ENCODE measurements around the gene SCO2.

SCO2 gene

DNA sequence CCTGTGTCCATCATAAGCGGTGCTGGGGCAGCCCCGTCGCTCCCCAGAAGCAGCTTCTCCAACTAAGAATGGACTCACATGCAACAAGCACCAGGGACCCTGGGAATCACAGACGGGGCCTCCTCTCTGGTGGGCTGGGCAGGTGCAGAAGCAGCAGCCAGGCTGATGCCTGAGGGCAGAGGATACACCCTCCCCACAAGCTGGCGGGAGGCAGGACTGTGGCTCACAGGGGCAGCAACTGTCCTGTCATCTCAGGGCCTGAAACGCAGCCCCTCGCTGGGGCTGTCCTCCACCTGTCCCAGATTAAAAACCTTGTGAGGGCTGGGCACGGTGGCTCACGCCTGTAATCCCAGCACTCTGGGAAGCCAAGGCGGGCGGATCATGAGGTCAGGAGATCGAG lies 47.5 kb downstream of the SCO2 start:
- H3K4me3 ChIP-seq (ENCODE audit: control insufficient read depth in 1 of 7, extremely low read depth in 1 of 7, insufficient read depth in 4 of 7, low read depth in 2 of 7, low read length in 6 of 7) = no peak overlapping the region
- WGBS (ENCODE audit: insufficient coverage) = 96% methylated on average over 10 of the region's 12 CpGs
- no peaks in the 10 kb centered on the region for H3K36me3 ChIP-seq (ENCODE audit: control insufficient read depth in 4 of 4, insufficient read depth in 4 of 4, low read length in 3 of 4)
- DNase-seq = no peak
- ChIA-PET POLR2A (no interaction called here), CTCF (interaction anchor here (1.0 kb wide), 1 partner anchor 22 kb away, joined by 3 read pairs; no protein-coding TSS in a partner anchor)
- H3K9me3 ChIP-seq (ENCODE audit: control extremely low read depth in 1 of 5, control insufficient read depth in 4 of 5, insufficient read depth in 2 of 5, low read depth in 1 of 5, low read length in 4 of 5) = no peaks in the 10 kb centered on the region
- no peak overlapping the region for H3K27ac ChIP-seq (ENCODE audit: insufficient read depth in 1 of 2, low read depth in 1 of 2, low read length in 2 of 2, poor library complexity in 1 of 2, severe bottlenecking in 2 of 2)
- peaks cover 0 to 36% (median 32%) of the 10 kb centered on the region in 4 experiments for H3K4me1 ChIP-seq (ENCODE audit: control extremely low read depth in 1 of 4, control insufficient read depth in 4 of 4, insufficient read depth in 4 of 4, low read length in 3 of 4)
- peaks cover 0 to 45% (median 18%) of the 10 kb centered on the region in 5 experiments for H3K27me3 ChIP-seq (replicated peaks in 2 of 5; ENCODE audit: control insufficient read depth in 4 of 5, insufficient read depth in 5 of 5, low read length in 4 of 5)

DNA sequence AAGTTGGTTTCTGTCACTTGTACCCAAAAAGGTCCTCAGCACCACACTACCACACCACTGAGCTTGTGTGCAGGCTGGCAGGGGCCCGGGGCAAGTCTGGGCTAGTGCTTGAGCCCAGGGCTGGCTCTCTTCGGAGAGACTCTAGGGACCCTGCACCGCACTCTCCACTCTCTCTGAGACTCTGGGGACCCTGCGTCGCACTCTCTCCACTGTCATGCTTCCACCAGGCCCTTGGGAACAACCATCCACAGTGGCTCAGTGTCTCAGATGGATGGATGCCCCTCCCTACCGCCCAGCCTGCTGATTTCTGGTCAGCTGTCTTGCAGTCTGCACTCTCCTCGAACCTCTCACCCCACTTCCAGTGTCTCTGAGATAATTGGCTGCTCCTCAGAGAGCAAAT lies 48.5 kb downstream of the SCO2 start:
- 97% methylated on average over 5 of the region's 7 CpGs for WGBS (ENCODE audit: insufficient coverage)
- peaks cover 4 to 39% (median 38%) of the 10 kb centered on the region in 4 experiments for H3K4me1 ChIP-seq (ENCODE audit: control extremely low read depth in 1 of 4, control insufficient read depth in 4 of 4, insufficient read depth in 4 of 4, low read length in 3 of 4)
- peaks cover 0 to 34% (median 10%) of the 10 kb centered on the region in 5 experiments for H3K27me3 ChIP-seq (replicated peaks in 2 of 5; ENCODE audit: control insufficient read depth in 4 of 5, insufficient read depth in 5 of 5, low read length in 4 of 5)
- no peak for DNase-seq
- no peak overlapping the region for H3K27ac ChIP-seq (ENCODE audit: insufficient read depth in 1 of 2, low read depth in 1 of 2, low read length in 2 of 2, poor library complexity in 1 of 2, severe bottlenecking in 2 of 2)
- POLR2A ChIA-PET = no interaction called here
- no peaks in the 10 kb centered on the region for H3K9me3 ChIP-seq (ENCODE audit: control extremely low read depth in 1 of 5, control insufficient read depth in 4 of 5, insufficient read depth in 2 of 5, low read depth in 1 of 5, low read length in 4 of 5)
- CTCF ChIA-PET = no interaction called here
- H3K36me3 ChIP-seq (ENCODE audit: control insufficient read depth in 4 of 4, insufficient read depth in 4 of 4, low read length in 3 of 4) = no peaks in the 10 kb centered on the region
- no peak overlapping the region for H3K4me3 ChIP-seq (ENCODE audit: control insufficient read depth in 1 of 7, extremely low read depth in 1 of 7, insufficient read depth in 4 of 7, low read depth in 2 of 7, low read length in 6 of 7)

DNA sequence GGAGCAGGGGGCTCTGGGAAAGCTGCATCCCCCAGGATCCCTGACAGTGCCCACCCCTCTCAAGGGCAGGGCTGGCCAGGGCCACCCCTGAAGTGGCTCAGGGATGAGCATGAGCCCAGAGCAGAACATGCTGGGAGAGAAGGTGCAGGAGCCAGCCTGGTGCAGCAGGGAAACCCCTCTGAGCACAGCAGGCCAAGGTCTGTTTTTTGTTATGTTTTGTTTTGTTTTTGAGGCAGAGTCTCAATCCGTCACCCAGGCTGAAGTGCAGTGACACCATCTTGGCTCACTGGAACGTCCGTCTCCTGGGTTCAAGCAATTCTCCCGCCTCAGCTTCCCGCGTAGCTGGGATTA lies 49.8 kb downstream of the SCO2 start:
- Histone ChIP-seq H3K4me3 (ENCODE audit: control insufficient read depth in 1 of 7, extremely low read depth in 1 of 7, insufficient read depth in 4 of 7, low read depth in 2 of 7, low read length in 6 of 7) (peak overlapping the region in 4 of 7 experiments; percentile 72 to 76 (median 76)), H3K27me3 (replicated peaks in 2 of 5; ENCODE audit: control insufficient read depth in 4 of 5, insufficient read depth in 5 of 5, low read length in 4 of 5) (peaks cover 0 to 22% (median 9%) of the 10 kb centered on the region in 5 experiments), H3K36me3 (ENCODE audit: control insufficient read depth in 4 of 4, insufficient read depth in 4 of 4, low read length in 3 of 4) (no peaks in the 10 kb centered on the region), H3K27ac (ENCODE audit: insufficient read depth in 1 of 2, low read depth in 1 of 2, low read length in 2 of 2, poor library complexity in 1 of 2, severe bottlenecking in 2 of 2) (peak overlapping the region in 1 of 2 experiments; percentile 68), H3K4me1 (ENCODE audit: control extremely low read depth in 1 of 4, control insufficient read depth in 4 of 4, insufficient read depth in 4 of 4, low read length in 3 of 4) (peaks cover 4 to 43% (median 42%) of the 10 kb centered on the region in 4 experiments), H3K9me3 (ENCODE audit: control extremely low read depth in 1 of 5, control insufficient read depth in 4 of 5, insufficient read depth in 2 of 5, low read depth in 1 of 5, low read length in 4 of 5) (no peaks in the 10 kb centered on the region)
- WGBS (ENCODE audit: insufficient coverage) = no CpG with 5 or more reads among the region's 6 CpGs
- DNase-seq = no peak
- ChIA-PET CTCF (interaction anchor here (0.9 kb wide), 1 partner anchor 23 kb away, joined by 3 read pairs; no protein-coding TSS in a partner anchor), POLR2A (no interaction called here)

DNA sequence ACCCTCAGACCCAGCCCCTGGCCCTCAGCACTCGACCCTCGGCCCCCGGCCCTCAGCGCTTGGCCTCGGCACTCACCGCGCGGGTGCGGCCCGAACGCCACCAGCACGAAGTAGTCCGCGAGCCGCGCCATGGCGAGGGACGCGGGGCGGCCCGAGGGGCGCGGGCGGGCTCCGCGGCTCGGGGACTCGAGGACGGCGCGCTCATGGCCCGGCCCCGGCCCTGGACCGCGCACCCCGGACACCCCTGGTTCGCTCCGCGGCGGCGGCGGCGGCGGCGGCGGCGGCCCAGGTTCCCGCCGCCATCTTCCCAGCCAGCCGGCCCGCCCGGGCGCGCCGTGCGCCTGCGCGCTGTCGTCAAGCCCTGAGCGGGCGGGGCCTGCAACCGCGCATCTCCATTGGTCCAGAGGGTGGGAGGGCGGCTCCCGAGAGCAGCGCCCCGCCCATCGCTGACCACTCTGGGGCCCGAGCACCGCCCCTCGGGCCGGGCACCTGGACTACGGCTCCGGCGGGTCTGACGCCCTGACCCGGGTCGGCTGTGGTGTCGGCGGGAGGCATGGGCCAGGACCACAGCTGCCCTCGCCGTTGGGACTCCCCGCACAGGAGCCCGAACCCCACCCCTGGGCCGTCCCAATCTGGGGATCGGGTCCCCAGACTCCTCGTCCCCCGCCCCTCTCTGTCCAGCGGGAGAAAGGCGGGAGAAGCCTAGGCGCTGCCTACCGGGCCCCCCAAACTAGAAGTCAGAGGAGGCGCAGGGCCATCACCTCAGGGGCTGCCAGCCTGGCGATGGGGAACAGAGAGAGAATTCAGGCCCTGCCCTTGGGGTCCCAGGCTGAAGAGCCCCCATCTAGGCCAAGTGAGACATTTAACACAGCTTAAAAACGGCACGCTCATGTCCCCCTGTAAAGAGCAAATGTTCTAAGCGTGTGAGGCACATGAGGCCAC lies 50.4 kb downstream of the SCO2 start, which contains the start of gene SBF1:
Gene SBF1, minus strand, starts transcription at position 326 of the 942 bp plus-strand sequence. Its CDS starts 195 bp downstream, at position 131.
- no peaks in the 10 kb centered on the region for H3K9me3 ChIP-seq (ENCODE audit: control extremely low read depth in 1 of 5, control insufficient read depth in 4 of 5, insufficient read depth in 2 of 5, low read depth in 1 of 5, low read length in 4 of 5)
- peak; percentile 77 to 82 (median 81) for DNase-seq
- H3K27ac ChIP-seq (ENCODE audit: insufficient read depth in 1 of 2, low read depth in 1 of 2, low read length in 2 of 2, poor library complexity in 1 of 2, severe bottlenecking in 2 of 2) = peak within 1 kb of the TSS in 1 of 2 experiments; percentile 68
- H3K36me3 ChIP-seq (ENCODE audit: control insufficient read depth in 4 of 4, insufficient read depth in 4 of 4, low read length in 3 of 4) = no peaks in the 10 kb centered on the region
- WGBS (ENCODE audit: insufficient coverage) = 3% methylated on average over 75 of the region's 97 CpGs
- ChIA-PET POLR2A (no interaction called here), CTCF (interaction anchor here (0.9 kb wide), 1 partner anchor 23 kb away, joined by 3 read pairs; no protein-coding TSS in a partner anchor)
- H3K27me3 ChIP-seq (replicated peaks in 2 of 5; ENCODE audit: control insufficient read depth in 4 of 5, insufficient read depth in 5 of 5, low read length in 4 of 5) = peaks cover 0 to 16% (median 4%) of the 10 kb centered on the region in 5 experiments
- H3K4me1 ChIP-seq (ENCODE audit: control extremely low read depth in 1 of 4, control insufficient read depth in 4 of 4, insufficient read depth in 4 of 4, low read length in 3 of 4) = peaks cover 4 to 50% (median 48%) of the 10 kb centered on the region in 4 experiments
- H3K4me3 ChIP-seq (ENCODE audit: control insufficient read depth in 1 of 7, extremely low read depth in 1 of 7, insufficient read depth in 4 of 7, low read depth in 2 of 7, low read length in 6 of 7) = peak within 1 kb of the TSS; percentile 63 to 76 (median 72)

DNA sequence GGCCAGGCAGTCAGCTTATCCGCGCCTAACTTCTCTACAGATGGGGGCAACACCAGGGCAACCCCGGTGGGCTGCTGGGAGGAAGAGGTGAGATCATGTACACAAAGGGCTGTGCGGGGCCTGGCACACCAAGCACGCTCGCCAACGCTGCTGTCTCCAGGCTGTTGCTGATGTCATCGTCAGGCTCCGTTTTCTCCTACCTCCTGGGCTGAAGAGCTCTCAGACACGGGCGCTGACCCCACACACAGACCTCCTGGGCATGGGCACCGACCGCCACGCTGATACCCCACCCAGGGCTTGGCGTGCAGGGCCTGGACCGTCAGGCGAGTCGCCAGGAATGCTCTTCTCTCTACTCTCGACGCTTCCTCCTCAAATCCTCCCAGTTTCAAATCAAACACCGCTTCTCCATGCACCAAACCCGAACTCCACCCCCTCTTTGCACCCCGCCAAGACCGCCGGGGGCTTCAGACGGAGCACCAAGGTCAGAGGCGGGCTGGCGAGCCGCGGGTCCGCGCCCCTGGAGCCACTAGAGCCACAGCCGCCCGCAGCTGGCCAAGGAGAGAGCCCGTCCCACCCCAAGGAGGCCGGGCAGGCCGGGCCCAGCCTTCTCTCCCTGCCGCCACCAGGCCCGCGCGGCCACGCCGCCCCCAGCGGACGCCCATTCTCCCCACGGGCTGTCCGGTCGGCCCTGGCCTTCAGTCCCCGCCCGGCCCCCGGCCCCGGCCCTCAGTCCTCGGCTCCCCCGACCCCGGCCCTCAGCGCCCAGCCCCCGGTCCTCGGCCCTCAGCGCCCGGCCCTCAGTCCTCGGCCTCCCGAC lies 51.3 kb downstream of the SCO2 start:
- Histone ChIP-seq H3K9me3 (ENCODE audit: control extremely low read depth in 1 of 5, control insufficient read depth in 4 of 5, insufficient read depth in 2 of 5, low read depth in 1 of 5, low read length in 4 of 5) (no peaks in the 10 kb centered on the region), H3K36me3 (ENCODE audit: control insufficient read depth in 4 of 4, insufficient read depth in 4 of 4, low read length in 3 of 4) (no peaks in the 10 kb centered on the region), H3K4me1 (ENCODE audit: control extremely low read depth in 1 of 4, control insufficient read depth in 4 of 4, insufficient read depth in 4 of 4, low read length in 3 of 4) (peaks cover 4 to 59% (median 57%) of the 10 kb centered on the region in 4 experiments), H3K27me3 (replicated peaks in 2 of 5; ENCODE audit: control insufficient read depth in 4 of 5, insufficient read depth in 5 of 5, low read length in 4 of 5) (peaks cover 0 to 6% (median 0%) of the 10 kb centered on the region in 5 experiments), H3K4me3 (ENCODE audit: control insufficient read depth in 1 of 7, extremely low read depth in 1 of 7, insufficient read depth in 4 of 7, low read depth in 2 of 7, low read length in 6 of 7) (peak overlapping the region; percentile 46 to 76 (median 72)), H3K27ac (ENCODE audit: insufficient read depth in 1 of 2, low read depth in 1 of 2, low read length in 2 of 2, poor library complexity in 1 of 2, severe bottlenecking in 2 of 2) (peak overlapping the region in 1 of 2 experiments; percentile 34)
- 18% methylated on average over 48 of the region's 62 CpGs for WGBS (ENCODE audit: insufficient coverage)
- DNase-seq = no peak
- ChIA-PET POLR2A (no interaction called here), CTCF (interaction anchor here (0.9 to 2.8 kb wide), 7 partner anchors 9 to 35 kb away, joined by 3 to 13 read pairs (median 5); no protein-coding TSS in a partner anchor)
